ENCODE data around the gene HAUS5. TPM values are rescaled to one million over a fixed set of nuclear protein-coding genes. Genes with fewer than 3 reads are reported as not detected.

HAUS5 gene, protein sequence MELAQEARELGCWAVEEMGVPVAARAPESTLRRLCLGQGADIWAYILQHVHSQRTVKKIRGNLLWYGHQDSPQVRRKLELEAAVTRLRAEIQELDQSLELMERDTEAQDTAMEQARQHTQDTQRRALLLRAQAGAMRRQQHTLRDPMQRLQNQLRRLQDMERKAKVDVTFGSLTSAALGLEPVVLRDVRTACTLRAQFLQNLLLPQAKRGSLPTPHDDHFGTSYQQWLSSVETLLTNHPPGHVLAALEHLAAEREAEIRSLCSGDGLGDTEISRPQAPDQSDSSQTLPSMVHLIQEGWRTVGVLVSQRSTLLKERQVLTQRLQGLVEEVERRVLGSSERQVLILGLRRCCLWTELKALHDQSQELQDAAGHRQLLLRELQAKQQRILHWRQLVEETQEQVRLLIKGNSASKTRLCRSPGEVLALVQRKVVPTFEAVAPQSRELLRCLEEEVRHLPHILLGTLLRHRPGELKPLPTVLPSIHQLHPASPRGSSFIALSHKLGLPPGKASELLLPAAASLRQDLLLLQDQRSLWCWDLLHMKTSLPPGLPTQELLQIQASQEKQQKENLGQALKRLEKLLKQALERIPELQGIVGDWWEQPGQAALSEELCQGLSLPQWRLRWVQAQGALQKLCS
- polyA plus RNA-seq = 13.3 TPM
- long read RNA-seq, donor 1, partial matches to known transcripts = 0 of 3 reads
- long read RNA-seq, donor 1, other reads (novel, unspliced or antisense) = 0 of 3 reads
- long read RNA-seq, donor 2, full-length matches to known transcripts = 4 of 4 reads
- long read RNA-seq, donor 2, partial matches to known transcripts = 0 of 4 reads
- long read RNA-seq, donor 2, other reads (novel, unspliced or antisense) = 0 of 4 reads
- long read RNA-seq, donor 3 = 0 reads
- long read RNA-seq, donor 4 = 0 reads
- long read RNA-seq, donor 5, partial matches to known transcripts = 0 of 3 reads
- long read RNA-seq, donor 5, other reads (novel, unspliced or antisense) = 0 of 3 reads
- long read RNA-seq, donor 6, full-length matches to known transcripts = 4 of 10 reads
- long read RNA-seq, donor 6, partial matches to known transcripts = 6 of 10 reads
- long read RNA-seq, donor 6, other reads (novel, unspliced or antisense) = 0 of 10 reads
- long read RNA-seq, donor 7, full-length matches to known transcripts = 5 of 5 reads
- long read RNA-seq, donor 7, partial matches to known transcripts = 0 of 5 reads
- long read RNA-seq, donor 7, other reads (novel, unspliced or antisense) = 0 of 5 reads
- long read RNA-seq, donor 8, partial matches to known transcripts = 0 of 4 reads
- long read RNA-seq, donor 8, other reads (novel, unspliced or antisense) = 0 of 4 reads
- long read RNA-seq, donor 9, partial matches to known transcripts = 0 of 1 reads
- long read RNA-seq, donor 9, other reads (novel, unspliced or antisense) = 0 of 1 reads
- long read RNA-seq, donor 10, full-length matches to known transcripts = 4 of 4 reads
- long read RNA-seq, donor 10, partial matches to known transcripts = 0 of 4 reads
- long read RNA-seq, donor 10, other reads (novel, unspliced or antisense) = 0 of 4 reads
- long read RNA-seq, donor 11, full-length matches to known transcripts = 3 of 3 reads
- long read RNA-seq, donor 11, partial matches to known transcripts = 0 of 3 reads
- long read RNA-seq, donor 11, other reads (novel, unspliced or antisense) = 0 of 3 reads

DNA sequence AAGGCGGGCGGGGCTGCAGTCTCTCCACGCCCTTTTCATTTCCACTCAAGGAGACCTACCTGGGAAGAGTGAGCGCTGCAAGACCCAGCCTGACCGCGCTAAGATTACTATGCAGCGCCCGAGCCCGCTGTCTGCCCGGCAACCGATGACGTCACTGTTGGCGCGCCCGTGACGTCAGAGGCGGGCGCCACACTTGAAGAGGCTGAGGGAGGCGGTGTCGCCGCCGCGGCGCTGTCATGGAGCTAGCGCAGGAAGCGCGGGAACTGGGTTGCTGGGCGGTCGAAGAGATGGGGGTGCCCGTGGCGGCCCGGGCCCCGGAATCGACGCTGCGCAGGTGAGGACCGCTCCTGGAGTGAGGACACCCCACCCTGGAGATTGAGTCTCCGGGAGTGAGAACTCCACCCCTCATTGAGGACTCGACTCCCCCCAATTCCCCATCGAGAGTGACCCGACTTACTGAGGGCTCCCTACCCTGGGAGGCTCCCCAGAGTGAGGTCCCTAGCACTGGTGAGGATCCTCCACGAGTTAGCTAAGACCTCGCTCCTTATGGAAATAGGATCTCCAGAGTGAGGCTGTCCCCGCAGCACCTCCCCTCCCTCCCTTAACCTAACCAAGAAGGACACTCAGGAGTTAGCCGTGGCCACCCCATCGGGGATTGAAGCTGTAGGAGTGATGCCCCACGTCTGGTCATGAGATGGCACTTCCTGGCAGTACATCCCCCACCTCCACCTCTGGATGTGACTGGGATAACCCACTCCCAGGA, at the start of gene HAUS5:
HAUS5 (plus strand) TSS at position 177 of the 763 bp plus-strand sequence; CDS start at position 237, 60 bp downstream.
- no CpG with 5 or more reads among the region's 47 CpGs for WGBS (ENCODE audit: insufficient coverage, low lambda C conversion rate)
- Histone ChIP-seq H3K9me3 (ENCODE audit: control insufficient read depth, low read depth, low read length) (no peaks in the 10 kb centered on the region), H3K27ac (ENCODE audit: low read length) (no peak within 1 kb of the TSS), H3K4me3 (ENCODE audit: low read length) (peak within 1 kb of the TSS; percentile 71), H3K36me3 (ENCODE audit: control insufficient read depth, insufficient read depth, low read length) (peaks cover 13% of the 10 kb centered on the region), H3K27me3 (ENCODE audit: control insufficient read depth, insufficient read depth, low read length) (no peaks in the 10 kb centered on the region), H3K4me1 (ENCODE audit: control insufficient read depth, insufficient read depth, low read length) (peaks cover 4% of the 10 kb centered on the region)
- peak; percentile 94 to 97 for DNase-seq

DNA sequence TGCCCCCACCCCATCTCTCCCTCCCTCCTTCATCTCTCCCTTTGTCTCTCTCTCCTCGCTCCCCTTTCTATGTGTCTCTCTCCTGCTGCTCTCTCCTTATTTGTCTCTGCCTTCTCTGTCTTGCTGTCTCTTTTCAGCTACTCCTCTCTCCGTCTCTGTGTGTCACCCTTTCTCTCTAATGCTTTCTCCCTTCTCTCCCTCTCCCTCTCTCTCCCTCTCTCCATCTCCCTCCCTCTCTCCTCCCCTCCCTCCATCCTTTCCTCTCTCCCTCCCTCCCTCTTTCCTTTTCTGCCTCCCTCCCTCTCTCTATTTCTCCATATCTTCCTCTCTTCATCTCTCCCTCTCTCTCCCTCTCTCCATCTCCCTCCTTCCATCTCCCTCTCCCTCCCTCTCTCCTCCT, 49.8 kb upstream of the HAUS5 start:
- peaks cover 37% of the 10 kb centered on the region for H3K27me3 ChIP-seq (ENCODE audit: control insufficient read depth, insufficient read depth, low read length)
- H3K4me3 ChIP-seq (ENCODE audit: low read length) = no peak overlapping the region
- no peak for DNase-seq
- H3K9me3 ChIP-seq (ENCODE audit: control insufficient read depth, low read depth, low read length) = peaks cover 8% of the 10 kb centered on the region
- H3K4me1 ChIP-seq (ENCODE audit: control insufficient read depth, insufficient read depth, low read length) = no peaks in the 10 kb centered on the region
- H3K36me3 ChIP-seq (ENCODE audit: control insufficient read depth, insufficient read depth, low read length) = no peaks in the 10 kb centered on the region
- 69% methylated on average over 2 of the region's 2 CpGs for WGBS (ENCODE audit: insufficient coverage, low lambda C conversion rate)
- no peak overlapping the region for H3K27ac ChIP-seq (ENCODE audit: low read length)

DNA sequence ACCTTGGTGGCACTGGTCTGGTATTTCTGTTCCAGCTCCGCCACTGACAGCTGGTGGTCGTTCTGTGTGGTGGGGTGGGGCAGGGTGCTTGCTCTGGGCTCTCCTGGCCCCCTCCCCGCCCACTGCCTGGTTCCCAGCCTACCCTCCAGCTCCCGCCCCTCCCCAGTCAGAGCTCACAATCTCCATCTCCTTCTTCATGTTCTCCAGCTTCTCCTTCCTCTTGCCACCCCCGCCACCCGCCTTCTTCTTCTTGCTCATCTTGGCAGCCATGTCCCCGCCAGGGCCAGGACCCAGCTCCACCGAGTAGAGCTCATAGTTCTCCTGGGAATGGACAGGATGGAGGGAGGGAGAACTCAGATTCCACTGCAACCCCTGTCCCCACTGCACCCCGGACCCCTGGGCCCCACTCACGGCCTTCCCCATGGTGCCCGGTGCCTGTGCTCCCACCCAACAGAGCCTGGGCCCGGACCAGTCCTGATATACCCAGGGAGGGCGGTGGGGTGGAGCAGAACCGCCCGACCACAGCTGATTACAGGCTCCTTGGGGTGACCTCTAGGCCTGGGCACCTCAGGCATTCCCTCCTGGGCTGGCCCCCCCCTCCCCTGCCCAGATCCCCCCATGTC, 49.2 kb upstream of the HAUS5 start, which contains the start of gene ATP4A:
ATP4A (minus strand) TSS at position 452 of the 623 bp plus-strand sequence; CDS start at position 423, 29 bp downstream.
- Histone ChIP-seq H3K4me1 (ENCODE audit: control insufficient read depth, insufficient read depth, low read length) (no peaks in the 10 kb centered on the region), H3K9me3 (ENCODE audit: control insufficient read depth, low read depth, low read length) (peaks cover 3% of the 10 kb centered on the region), H3K27me3 (ENCODE audit: control insufficient read depth, insufficient read depth, low read length) (peaks cover 31% of the 10 kb centered on the region), H3K27ac (ENCODE audit: low read length) (no peak within 1 kb of the TSS), H3K4me3 (ENCODE audit: low read length) (no peak within 1 kb of the TSS), H3K36me3 (ENCODE audit: control insufficient read depth, insufficient read depth, low read length) (no peaks in the 10 kb centered on the region)
- DNase-seq = no peak
- no CpG with 5 or more reads among the region's 15 CpGs for WGBS (ENCODE audit: insufficient coverage, low lambda C conversion rate)

DNA sequence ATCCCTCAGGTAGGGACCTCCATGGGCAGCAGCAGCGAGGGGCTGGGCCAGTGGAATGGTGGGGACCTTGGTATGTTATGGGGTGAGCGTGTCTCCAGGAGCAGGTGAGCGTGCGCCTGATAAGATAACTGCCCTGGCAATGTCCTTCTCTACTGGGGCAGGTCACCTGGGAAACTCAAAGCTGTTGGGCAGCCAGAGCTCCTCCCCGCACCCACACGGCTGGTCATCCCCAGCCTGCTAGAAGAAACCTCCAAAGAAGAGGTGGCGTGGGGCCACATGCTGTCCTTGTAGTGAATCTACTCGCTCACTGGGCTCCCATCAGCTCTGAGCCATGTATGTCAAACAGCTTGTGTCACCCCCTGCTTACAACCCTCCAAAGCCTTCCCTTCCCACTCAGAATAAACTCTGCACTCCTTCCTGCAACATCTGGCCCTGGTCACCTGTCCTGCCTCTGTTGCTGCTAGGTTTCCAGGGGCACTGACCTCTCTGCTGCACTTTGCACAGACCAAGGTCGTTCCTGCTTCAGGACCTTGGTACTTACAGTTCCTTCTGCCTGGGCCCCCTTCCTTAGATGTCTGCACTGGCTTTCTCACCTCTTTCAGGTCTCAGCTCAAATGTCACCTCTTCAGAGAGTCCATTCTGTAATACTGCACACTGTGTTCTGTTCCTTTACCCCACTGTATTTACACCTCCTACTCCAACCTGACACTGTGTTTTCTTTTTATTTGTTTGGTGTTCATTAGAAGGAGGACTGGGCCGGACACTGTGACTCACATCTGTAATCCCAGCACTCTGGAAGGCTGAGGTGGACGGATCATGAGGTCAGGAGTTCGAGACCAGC, 47.3 kb upstream of the HAUS5 start:
- H3K27ac ChIP-seq (ENCODE audit: low read length) = no peak overlapping the region
- H3K27me3 ChIP-seq (ENCODE audit: control insufficient read depth, insufficient read depth, low read length) = peaks cover 12% of the 10 kb centered on the region
- H3K4me3 ChIP-seq (ENCODE audit: low read length) = no peak overlapping the region
- no peaks in the 10 kb centered on the region for H3K36me3 ChIP-seq (ENCODE audit: control insufficient read depth, insufficient read depth, low read length)
- DNase-seq = no peak
- H3K4me1 ChIP-seq (ENCODE audit: control insufficient read depth, insufficient read depth, low read length) = no peaks in the 10 kb centered on the region
- no peaks in the 10 kb centered on the region for H3K9me3 ChIP-seq (ENCODE audit: control insufficient read depth, low read depth, low read length)
- 60% methylated on average over 1 of the region's 12 CpGs for WGBS (ENCODE audit: insufficient coverage, low lambda C conversion rate)

DNA sequence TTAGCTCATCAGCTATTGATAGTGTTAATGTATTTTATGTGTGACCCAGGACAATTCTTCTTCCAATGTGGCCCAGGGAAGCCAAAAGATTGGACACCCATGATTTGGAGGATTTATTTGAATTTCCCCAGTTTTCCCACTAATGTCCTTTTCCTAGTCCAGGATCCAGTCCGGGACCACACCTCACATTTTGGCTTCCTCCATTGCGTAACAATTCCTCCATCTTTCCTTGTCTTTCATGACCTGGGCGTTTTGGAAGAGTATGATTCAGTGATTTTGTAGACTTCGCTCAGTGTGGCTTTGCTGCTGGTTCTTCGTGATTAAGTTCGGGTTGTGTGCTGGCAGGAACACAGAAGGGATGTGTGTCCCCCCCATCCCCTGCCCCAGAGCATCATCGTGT, 45.8 kb upstream of the HAUS5 start:
- H3K27ac ChIP-seq (ENCODE audit: low read length) = no peak overlapping the region
- no peaks in the 10 kb centered on the region for H3K9me3 ChIP-seq (ENCODE audit: control insufficient read depth, low read depth, low read length)
- 100% methylated on average over 1 of the region's 7 CpGs for WGBS (ENCODE audit: insufficient coverage, low lambda C conversion rate)
- no peaks in the 10 kb centered on the region for H3K36me3 ChIP-seq (ENCODE audit: control insufficient read depth, insufficient read depth, low read length)
- no peaks in the 10 kb centered on the region for H3K4me1 ChIP-seq (ENCODE audit: control insufficient read depth, insufficient read depth, low read length)
- no peak overlapping the region for H3K4me3 ChIP-seq (ENCODE audit: low read length)
- H3K27me3 ChIP-seq (ENCODE audit: control insufficient read depth, insufficient read depth, low read length) = peaks cover 7% of the 10 kb centered on the region
- DNase-seq = no peak

DNA sequence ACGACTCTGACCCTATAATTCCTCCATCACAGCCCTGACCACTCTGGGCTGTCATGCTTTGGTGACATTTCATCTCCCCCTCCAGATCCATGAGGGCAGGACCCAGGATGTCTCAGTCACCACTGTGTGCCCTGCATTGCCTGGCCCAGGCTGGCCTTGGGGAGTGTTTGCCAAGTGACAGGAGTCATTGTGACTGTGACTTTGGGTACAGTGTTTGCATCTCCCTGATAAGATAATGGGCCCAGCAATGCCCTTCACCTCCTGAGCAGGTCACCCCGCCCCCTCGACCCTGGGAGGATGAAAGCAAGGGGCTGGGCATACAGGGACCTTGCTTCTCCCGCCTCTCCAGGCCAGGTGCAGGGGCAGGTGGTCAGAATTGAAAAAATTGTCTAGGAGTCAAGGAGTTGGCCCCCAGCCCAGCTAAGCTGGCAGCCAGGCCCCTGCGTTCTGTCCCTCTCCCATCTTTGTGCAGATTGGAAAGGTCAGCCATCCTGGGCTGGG, 43.2 kb upstream of the HAUS5 start:
- DNase-seq = no peak
- H3K27ac ChIP-seq (ENCODE audit: low read length) = no peak overlapping the region
- H3K36me3 ChIP-seq (ENCODE audit: control insufficient read depth, insufficient read depth, low read length) = no peaks in the 10 kb centered on the region
- WGBS (ENCODE audit: insufficient coverage, low lambda C conversion rate) = no CpG with 5 or more reads among the region's 5 CpGs
- no peaks in the 10 kb centered on the region for H3K9me3 ChIP-seq (ENCODE audit: control insufficient read depth, low read depth, low read length)
- no peak overlapping the region for H3K4me3 ChIP-seq (ENCODE audit: low read length)
- no peaks in the 10 kb centered on the region for H3K4me1 ChIP-seq (ENCODE audit: control insufficient read depth, insufficient read depth, low read length)
- peaks cover 3% of the 10 kb centered on the region for H3K27me3 ChIP-seq (ENCODE audit: control insufficient read depth, insufficient read depth, low read length)

DNA sequence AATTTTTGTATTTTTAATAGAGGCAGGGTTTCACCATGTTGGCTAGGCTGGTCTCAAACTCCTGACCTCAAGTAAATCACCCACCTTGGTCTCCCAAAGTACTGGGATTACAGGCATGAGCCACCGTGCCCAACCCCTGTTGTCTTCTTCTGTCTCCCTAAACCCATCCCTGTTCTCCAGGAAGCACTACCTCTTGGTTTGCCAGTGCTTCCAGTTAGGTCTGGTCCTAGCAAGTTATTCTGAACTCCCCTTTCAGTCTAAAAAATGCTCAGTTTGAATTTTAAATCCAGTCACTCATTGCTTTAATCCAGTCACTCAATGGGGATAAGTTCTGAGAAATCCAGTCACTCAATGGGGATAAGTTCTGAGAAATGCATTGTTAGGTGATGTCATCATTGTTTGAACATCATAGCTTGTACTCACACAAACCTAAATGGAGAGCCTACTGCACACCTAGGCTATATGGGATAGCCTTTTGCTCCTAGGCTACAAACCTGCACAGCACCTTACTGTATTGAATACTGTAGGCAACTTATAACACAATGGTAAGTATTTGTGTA, 41.0 kb upstream of the HAUS5 start:
- no CpG with 5 or more reads among the region's 1 CpG for WGBS (ENCODE audit: insufficient coverage, low lambda C conversion rate)
- Histone ChIP-seq H3K4me3 (ENCODE audit: low read length) (no peak overlapping the region), H3K27ac (ENCODE audit: low read length) (no peak overlapping the region), H3K36me3 (ENCODE audit: control insufficient read depth, insufficient read depth, low read length) (no peaks in the 10 kb centered on the region), H3K9me3 (ENCODE audit: control insufficient read depth, low read depth, low read length) (peaks cover 7% of the 10 kb centered on the region), H3K27me3 (ENCODE audit: control insufficient read depth, insufficient read depth, low read length) (no peaks in the 10 kb centered on the region), H3K4me1 (ENCODE audit: control insufficient read depth, insufficient read depth, low read length) (no peaks in the 10 kb centered on the region)
- DNase-seq = no peak

DNA sequence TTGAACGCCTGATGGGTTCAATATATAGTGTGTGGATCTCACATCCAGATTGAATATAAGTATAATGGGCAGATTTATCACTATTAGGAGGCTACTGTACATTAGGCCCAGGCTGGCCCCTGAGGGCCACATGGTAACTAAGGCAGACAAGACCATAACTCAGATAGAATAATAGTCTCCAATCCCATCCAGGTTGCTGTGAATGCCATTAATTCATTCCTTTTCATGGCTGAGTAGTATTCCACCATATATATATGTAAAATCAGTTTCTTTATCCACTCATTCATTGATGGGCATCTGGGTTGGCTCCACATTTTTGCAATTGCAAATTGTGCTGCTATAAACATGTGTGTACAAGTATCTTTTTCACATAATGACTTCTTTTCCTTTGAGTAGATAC, 34.6 kb upstream of the HAUS5 start:
- peaks cover 12% of the 10 kb centered on the region for H3K9me3 ChIP-seq (ENCODE audit: control insufficient read depth, low read depth, low read length)
- H3K27me3 ChIP-seq (ENCODE audit: control insufficient read depth, insufficient read depth, low read length) = no peaks in the 10 kb centered on the region
- DNase-seq = no peak
- H3K27ac ChIP-seq (ENCODE audit: low read length) = no peak overlapping the region
- WGBS (ENCODE audit: insufficient coverage, low lambda C conversion rate) = no CpG with 5 or more reads among the region's 1 CpG
- no peaks in the 10 kb centered on the region for H3K36me3 ChIP-seq (ENCODE audit: control insufficient read depth, insufficient read depth, low read length)
- H3K4me1 ChIP-seq (ENCODE audit: control insufficient read depth, insufficient read depth, low read length) = no peaks in the 10 kb centered on the region
- no peak overlapping the region for H3K4me3 ChIP-seq (ENCODE audit: low read length)
